ENCODE data around the gene EML1.
"Not testable (repeated sequence)": the region's sequence is repeated elsewhere in the genome, so short reads cannot be mapped to it uniquely, and the experiment has no call there.

- not testable (repeated sequence) for TF ChIP-seq ZNF219 (CRISPR knock-in tag; IDR thresholded peaks at IDR 0.05; ENCODE audit: borderline replicate concordance); AFF4 (CRISPR knock-in tag; IDR thresholded peaks at IDR 0.05; ENCODE audit: borderline replicate concordance); MAX (CRISPR knock-in tag; IDR thresholded peaks at IDR 0.05); ZNF512 (CRISPR knock-in tag; IDR thresholded peaks at IDR 0.05; ENCODE audit: borderline replicate concordance); CTCF (IDR thresholded peaks at IDR 0.05); NR1H2 (CRISPR knock-in tag; IDR thresholded peaks at IDR 0.05)
- TF ChIP-seq, protein P1, sequence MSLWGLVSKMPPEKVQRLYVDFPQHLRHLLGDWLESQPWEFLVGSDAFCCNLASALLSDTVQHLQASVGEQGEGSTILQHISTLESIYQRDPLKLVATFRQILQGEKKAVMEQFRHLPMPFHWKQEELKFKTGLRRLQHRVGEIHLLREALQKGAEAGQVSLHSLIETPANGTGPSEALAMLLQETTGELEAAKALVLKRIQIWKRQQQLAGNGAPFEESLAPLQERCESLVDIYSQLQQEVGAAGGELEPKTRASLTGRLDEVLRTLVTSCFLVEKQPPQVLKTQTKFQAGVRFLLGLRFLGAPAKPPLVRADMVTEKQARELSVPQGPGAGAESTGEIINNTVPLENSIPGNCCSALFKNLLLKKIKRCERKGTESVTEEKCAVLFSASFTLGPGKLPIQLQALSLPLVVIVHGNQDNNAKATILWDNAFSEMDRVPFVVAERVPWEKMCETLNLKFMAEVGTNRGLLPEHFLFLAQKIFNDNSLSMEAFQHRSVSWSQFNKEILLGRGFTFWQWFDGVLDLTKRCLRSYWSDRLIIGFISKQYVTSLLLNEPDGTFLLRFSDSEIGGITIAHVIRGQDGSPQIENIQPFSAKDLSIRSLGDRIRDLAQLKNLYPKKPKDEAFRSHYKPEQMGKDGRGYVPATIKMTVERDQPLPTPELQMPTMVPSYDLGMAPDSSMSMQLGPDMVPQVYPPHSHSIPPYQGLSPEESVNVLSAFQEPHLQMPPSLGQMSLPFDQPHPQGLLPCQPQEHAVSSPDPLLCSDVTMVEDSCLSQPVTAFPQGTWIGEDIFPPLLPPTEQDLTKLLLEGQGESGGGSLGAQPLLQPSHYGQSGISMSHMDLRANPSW (CRISPR knock-in tag; conservative IDR thresholded peaks at IDR 0.05; ENCODE audit: low read depth): not testable (repeated sequence)
Measured at GRCh38 chr14:99762911-99763310, 30.3 kb upstream of the EML1 start.

All from WTC11 (cell line).